Measurements from ENCODE around the gene GOLGA8A. TPM values are rescaled to one million over a fixed set of nuclear protein-coding genes. Genes with fewer than 3 reads are reported as not detected.

The GOLGA8A gene
- total RNA-seq: 10.7 and 18.1 TPM in 2 replicates

GRCh38 chr15:34437687-34438086 lies at the start of gene GOLGA8A:
Gene GOLGA8A, minus strand, starts transcription at chr15:34437808. Its CDS starts 48,117 bp downstream, at chr15:34389691.

Other genes with a start within 250 kb of the GOLGA8A start
- 58.5 and 82.2 TPM in 2 replicates for gene KATNBL1, start 227.7 kb downstream of the GOLGA8A start, total RNA-seq
- gene EMC4, start 212.8 kb downstream of the GOLGA8A start, total RNA-seq: 249 and 283 TPM in 2 replicates
- gene SLC12A6, start 100.0 kb downstream of the GOLGA8A start, total RNA-seq: 14.3 TPM in 2 replicates
- gene NOP10, start 94.7 kb downstream of the GOLGA8A start, total RNA-seq: 154 and 299 TPM in 2 replicates
- not detected in 2 replicates for gene NUTM1, start 94.5 kb downstream of the GOLGA8A start, total RNA-seq
- 5.2 and 10.8 TPM in 2 replicates for gene LPCAT4, start 70.6 kb downstream of the GOLGA8A start, total RNA-seq
- 13.0 and 20.7 TPM in 2 replicates for gene GOLGA8B, start 145.8 kb upstream of the GOLGA8A start, total RNA-seq

Data from epithelial cell of umbilical artery (primary cell).